HCEC 1CT (cell line): ENCODE results near the gene MRPL51.

ENCODE experiments used
- DNase-seq: peaks from one replicate; pipeline ENCODE4 v3.0.0-alpha.2; 2017

Gene MRPL51

DNA sequence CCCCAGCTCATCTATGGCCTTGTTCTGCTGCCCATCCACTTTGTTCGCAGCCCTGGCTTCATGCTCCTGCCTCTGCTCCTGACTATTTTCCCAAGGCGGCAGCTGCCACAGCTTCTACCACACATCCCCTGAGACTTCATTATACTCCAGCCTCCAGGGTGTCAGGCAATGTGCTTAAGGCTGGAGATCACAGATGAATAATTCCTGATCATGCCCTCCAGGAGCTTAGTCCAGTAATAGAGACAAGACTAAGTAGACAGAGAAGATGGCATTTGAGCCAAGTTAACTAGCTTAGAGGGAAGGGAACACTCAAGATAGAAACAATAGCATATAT is 34.1 kb downstream of the MRPL51 start:
- DNase-seq = no peak

GRCh38 chr12:6458281-6459003 is 34.6 kb downstream of the MRPL51 start:
- no peak for DNase-seq

- no peak for DNase-seq
These were observed 35.7 kb downstream of the MRPL51 start for GRCh38 chr12:6457220-6457945.

GRCh38 chr12:6452944-6453630 is 40.0 kb downstream of the MRPL51 start:
- DNase-seq = no peak

DNA sequence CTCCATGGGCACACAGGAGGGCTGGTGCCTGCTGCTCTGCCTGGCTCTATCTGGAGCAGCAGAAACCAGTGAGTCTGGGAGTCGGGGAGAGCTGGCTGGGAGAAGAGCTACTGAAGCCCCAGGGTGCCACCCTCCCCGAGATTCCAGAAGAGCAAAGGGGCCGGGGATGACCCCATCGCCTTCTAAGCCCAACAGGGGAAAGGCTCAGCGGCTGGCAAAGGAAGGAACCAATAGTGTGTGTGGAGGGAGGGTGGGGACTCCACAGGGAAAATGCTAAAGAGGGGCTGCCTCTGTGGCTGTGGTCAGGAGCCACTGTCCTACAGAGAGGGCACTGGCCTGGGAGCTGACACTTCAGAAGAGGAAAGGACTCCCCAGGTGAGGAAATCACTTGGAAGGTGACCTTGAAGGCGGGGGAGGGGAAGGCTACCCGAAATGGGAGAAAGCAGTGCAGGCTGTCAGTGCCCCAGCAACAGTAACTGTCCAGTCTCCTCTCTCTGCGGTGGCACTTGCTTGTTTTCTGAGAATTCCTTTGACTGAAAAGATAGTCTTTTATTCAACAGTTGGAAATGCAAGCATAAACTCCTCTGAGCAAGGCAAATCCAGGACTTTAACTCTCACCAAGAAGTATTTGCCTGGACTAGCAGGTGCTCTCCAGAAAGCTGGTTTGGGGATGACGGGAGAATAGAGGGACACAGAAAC is 40.7 kb downstream of the MRPL51 start:
- no peak for DNase-seq

DNA sequence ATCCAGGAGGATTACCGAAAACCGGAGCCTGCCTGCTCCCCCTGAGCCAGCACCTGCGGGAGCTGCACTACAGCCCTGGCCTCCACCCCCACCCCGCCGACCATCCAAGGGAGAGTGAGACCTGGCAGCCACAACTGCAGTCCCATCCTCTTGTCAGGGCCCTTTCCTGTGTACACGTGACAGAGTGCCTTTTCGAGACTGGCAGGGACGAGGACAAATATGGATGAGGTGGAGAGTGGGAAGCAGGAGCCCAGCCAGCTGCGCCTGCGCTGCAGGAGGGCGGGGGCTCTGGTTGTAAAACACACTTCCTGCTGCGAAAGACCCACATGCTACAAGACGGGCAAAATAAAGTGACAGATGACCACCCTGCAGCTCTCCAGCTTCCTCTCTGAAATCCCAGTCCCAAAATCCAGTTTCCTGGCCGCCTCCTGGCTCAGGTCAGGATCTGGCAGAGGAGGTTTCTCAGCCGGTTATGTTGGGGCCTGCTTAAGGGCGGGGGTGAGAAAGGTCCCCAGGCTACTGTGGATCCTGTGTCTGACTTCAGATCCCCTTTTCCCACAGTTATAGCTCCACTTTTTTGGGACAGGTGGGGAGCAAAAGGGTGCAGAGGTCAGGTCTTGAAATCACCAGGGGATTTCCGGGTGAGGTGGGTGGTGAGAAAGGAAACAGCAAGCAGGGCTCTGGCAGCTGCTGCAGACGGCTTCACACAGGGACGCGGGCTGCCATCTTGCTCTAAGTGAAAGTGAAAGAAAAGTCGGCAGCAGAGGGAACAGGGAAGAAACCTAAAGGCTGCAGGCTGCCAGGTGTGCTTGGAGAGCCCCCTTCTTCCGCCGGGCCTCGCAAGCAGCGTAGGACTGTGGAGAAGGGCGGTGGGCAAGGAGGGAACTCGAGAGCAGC is 41.5 kb downstream of the MRPL51 start, which contains the start of gene TAPBPL:
TAPBPL (plus strand) TSS at position 695 of the 897 bp plus-strand sequence. CDS start 207 bp downstream, outside the sequence.
- peak; percentile 74 for DNase-seq

DNA sequence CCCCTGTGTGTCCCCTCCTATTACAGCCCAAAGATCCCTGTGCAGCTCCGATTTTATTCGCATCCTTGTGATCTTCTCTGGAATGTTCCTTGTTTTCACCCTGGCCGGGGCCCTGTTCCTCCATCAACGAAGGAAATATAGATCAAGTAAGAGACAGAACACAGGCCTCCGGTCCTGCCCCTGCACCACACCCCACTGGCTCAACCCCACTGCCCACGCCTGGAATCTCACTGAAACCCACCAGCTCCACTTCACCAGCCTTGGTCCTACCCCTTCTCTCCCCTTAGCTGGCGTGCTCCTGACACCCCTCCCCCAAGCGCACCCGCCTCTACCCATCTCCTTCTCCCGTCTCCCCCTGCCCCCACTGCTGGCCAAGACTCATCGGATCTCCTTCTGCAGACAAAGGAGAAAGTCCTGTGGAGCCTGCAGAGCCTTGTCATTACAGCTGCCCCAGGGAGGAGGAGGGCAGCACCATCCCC is 42.2 kb downstream of the MRPL51 start:
- no peak for DNase-seq

DNA sequence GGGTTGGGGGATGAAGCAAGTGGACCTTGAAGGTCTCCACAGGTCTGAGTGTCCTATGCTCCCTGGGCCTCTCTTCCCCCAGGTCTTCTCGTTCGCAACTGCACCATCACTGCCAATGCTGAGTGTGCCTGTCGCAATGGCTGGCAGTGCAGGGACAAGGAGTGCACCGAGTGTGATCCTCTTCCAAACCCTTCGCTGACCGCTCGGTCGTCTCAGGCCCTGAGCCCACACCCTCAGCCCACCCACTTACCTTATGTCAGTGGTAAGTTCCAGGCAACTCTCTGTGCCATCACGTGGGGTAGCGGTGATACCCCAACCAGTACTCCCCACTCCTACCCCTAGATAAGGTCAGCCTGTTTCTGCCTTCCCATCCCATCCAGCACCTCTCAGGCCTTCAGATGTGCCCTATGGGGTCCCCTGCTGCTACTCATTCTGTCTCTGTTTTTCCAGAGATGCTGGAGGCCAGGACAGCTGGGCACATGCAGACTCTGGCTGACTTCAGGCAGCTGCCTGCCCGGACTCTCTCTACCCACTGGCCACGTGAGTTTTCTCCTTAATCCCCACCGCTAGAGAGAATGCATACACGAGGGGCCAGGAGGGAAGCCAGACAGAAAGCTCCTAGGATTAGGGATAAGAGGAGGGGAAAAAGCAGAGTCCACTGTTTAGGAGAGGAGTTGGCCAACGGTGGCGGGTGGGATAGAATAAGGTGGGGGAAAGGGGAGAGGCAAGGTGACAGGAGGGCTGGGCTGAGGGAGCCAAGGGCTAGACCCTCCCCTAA is 42.8 kb downstream of the MRPL51 start:
- DNase-seq = no peak

DNA sequence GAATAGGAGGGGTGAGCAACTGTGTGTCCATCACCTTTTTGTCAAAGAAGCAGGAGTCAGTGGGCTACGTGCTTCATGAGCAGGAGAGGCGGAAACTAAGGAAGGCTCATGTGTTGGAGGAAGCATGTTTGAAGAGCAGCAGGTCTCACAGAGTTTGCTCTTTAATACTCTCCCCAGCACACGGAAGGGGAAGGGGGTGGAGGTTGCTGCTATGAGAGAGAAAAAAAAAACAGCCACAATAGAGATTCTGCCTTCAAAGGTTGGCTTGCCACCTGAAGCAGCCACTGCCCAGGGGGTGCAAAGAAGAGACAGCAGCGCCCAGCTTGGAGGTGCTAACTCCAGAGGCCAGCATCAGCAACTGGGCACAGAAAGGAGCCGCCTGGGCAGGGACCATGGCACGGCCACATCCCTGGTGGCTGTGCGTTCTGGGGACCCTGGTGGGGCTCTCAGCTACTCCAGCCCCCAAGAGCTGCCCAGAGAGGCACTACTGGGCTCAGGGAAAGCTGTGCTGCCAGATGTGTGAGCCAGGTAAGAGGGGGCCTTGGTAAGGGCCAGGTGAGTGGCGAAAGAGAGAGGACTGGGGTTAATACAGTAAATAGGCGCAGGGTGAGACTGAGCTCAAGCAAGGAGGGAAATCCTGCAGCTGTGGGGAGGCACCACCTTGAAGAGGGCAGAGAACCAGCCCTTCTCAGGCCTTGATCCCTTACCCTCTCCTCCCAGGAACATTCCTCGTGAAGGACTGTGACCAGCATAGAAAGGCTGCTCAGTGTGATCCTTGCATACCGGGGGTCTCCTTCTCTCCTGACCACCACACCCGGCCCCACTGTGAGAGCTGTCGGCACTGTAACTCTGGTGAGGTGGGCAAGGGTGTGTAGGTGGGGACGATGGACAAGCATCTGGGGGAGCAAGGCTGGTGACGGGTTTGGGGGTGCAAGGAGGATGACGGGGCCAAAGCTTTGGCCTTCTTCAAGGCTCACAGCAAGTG is 48.1 kb downstream of the MRPL51 start, which contains the start of gene CD27:
CD27 (plus strand) TSS at position 252 of the 985 bp plus-strand sequence; CDS start at position 393, 141 bp downstream.
- no peak for DNase-seq

DNA sequence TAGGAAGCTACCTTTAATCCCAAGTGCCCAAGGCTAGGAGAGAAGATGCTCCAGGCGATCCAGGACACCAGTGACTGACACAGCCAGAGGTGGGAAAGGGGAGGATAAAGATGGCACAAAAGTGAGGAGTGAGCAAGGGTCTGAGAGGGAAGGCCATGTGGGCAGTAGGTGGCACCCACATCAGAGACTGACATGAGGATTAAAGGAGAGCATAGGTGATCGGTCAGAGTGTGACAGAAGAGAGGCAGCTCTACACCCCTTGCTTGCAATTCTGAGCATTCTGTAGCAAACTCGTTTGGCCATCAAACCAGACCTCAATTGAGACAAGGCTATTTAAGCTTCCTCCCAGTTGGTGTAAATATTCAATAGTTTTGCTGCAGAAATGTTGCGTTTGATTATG is 49.0 kb downstream of the MRPL51 start:
- DNase-seq = no peak

- no peak for DNase-seq
These were observed 49.6 kb downstream of the MRPL51 start for GRCh38 chr12:6443361-6443983.

- DNase-seq = no peak
These were observed 50.2 kb downstream of the MRPL51 start for GRCh38 chr12:6442836-6443235.
